ENCODE results near the gene SFRP5.

SFRP5 gene

GRCh38 chr10:97734021-97734420 lies 37.8 kb downstream of the SFRP5 start:
- DNase-seq: no peak

GRCh38 chr10:97733256-97733655 lies 38.5 kb downstream of the SFRP5 start:
- DNase-seq: no peak

- DNase-seq: no peak
These were observed 39.8 kb downstream of the SFRP5 start for GRCh38 chr10:97732052-97732359.

- DNase-seq: peak; percentile 70
These were observed 40.3 kb downstream of the SFRP5 start for GRCh38 chr10:97731346-97732051.

- no peak for DNase-seq
These were observed 42.8 kb downstream of the SFRP5 start for GRCh38 chr10:97729014-97729413.

GRCh38 chr10:97726636-97727178 lies 45.1 kb downstream of the SFRP5 start:
- peak; percentile 36 for DNase-seq

GRCh38 chr10:97724341-97724941 lies 47.4 kb downstream of the SFRP5 start:
- DNase-seq: no peak

- DNase-seq: no peak
These were observed 48.8 kb downstream of the SFRP5 start for GRCh38 chr10:97723001-97723400.

GRCh38 chr10:97721871-97722780 lies 49.7 kb downstream of the SFRP5 start:
- DNase-seq: no peak

- no peak for DNase-seq
These were observed 52.2 kb downstream of the SFRP5 start for GRCh38 chr10:97719602-97720001.

GRCh38 chr10:97718659-97719142 lies 53.1 kb downstream of the SFRP5 start:
- DNase-seq: no peak

GRCh38 chr10:97718178-97718577 lies 53.6 kb downstream of the SFRP5 start:
- DNase-seq: no peak

GRCh38 chr10:97717627-97718026 lies 54.2 kb downstream of the SFRP5 start:
- no peak for DNase-seq

Data from T1000 (cell line).